Measurements from ENCODE around the gene UTP3.
"Not testable (repeated sequence)": the region's sequence is repeated elsewhere in the genome, so short reads cannot be mapped to it uniquely, and the experiment has no call there.

UTP3 gene

DNA sequence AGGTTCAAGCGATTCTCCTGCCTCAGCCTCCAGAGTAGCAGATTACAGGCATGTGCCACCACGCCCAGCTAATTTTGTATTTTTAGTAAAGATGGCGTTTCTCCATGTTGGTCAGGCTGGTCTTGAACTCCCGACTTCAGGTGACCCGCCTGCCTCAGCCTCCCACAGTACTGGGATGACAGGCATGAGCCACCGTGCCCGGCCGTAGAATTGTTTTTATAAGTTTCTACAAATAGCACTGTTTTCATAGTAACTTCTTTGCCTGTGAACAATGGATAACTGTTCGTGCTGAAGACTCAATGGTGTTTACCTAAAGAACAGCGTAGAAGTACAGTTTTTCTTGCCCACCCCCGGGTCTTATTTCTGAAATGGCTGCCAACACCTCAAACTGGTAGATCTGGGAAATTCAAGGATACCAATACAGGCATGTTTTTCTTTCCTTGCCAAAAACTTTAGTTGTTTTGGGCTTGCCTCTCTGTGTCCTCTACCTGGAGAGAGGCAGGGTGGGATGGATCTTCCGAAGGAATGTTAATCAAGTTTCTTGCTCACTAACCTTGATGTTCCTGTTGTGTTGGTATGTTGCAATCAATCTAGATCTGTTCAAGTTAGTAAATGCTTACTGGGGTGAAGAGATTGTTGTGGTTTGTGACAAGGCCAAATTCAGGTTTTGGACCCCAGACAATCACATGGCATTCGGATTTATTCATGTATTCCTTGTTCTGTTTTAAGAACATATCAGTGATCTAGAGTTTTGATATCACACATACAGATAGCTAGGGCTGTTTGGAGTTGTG lies 30.7 kb downstream of the UTP3 start:
- DNase-seq = no peak

DNA sequence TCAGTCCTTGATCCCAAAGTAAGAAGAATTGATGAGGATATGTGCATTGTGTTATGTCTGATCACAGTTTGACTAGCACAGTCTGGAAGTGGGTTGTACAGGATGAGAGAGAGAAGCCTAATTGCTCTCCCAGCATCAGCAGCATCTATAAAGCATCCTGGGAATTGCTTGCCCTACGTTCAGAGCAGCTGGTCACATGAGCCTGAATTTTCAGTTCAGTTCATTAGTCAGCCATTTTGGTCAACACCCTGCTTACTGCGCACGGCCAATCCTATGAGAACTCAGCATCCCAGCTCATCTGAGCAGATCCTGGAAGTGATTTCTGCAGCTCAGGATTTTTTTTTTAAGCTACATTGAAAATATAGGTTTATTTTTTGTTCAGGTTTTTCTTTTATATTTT lies 33.4 kb downstream of the UTP3 start, which contains the start of gene RUFY3:
RUFY3 (plus strand) TSS at position 218 of the 400 bp plus-strand sequence. CDS start 610 bp downstream, outside the sequence.
- DNase-seq = peak; percentile 76

DNA sequence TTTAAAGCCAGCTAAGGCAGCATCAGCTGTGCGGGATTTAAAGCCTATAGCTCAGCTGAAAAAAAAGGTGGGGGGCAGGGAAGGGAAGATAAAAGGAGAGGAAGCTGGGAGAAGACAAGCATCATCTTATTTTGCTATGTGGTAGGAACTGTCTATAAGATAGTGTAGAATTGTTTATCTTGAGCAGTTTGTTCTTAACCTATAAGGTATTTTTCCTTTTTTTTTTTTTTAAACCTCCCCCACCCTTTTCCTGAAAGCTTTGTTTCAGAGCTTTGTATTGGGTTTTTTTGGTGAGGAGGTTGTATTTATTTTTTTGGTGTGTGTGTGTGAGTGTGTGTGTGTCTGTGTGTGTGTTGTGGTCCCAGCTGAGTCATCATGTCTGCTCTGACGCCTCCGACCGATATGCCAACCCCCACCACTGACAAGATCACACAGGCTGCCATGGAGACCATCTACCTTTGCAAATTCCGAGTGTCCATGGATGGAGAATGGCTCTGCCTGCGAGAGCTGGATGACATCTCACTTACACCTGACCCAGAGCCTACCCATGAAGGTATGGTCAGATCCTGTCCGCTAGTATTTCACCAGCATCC lies 34.0 kb downstream of the UTP3 start:
- DNase-seq = peak; percentile 65

DNA sequence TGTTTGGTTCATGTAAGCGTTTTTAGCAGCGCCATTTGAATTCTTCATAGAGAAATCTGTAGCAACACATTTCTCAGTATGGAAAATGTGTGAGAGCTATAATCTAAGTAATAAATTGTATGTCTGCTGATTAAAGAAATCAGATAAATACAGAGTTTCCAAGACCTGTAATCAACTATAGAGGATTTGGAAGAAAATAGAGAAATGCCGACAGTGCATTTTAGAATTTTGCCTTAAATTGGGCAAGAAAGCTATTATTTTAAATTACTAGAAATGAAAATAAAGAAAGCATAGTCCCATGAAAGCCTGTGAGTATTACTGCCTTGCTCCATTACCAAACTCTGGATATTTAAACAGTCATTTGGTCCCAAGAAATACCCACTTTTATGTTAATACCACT lies 36.1 kb downstream of the UTP3 start:
- no peak for DNase-seq

DNA sequence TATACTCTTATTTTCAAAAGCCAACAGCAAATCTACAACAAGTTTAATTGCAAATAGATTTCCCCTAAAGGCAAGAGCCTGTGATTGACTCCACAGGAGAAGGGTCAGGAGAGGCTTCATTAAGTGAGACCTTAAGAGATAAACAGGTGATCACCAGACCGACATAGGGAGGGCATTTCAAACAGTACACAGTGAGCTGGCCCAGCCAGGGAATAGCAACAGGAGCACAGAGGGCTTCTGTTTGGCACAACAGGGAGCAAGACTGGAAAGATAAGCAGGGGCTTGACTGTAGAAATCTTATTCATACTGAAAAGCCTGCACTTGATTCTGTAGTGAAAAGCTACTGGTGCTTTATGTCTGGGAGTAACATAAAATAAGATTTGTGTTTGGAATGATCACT lies 37.3 kb downstream of the UTP3 start:
- DNase-seq = no peak

DNA sequence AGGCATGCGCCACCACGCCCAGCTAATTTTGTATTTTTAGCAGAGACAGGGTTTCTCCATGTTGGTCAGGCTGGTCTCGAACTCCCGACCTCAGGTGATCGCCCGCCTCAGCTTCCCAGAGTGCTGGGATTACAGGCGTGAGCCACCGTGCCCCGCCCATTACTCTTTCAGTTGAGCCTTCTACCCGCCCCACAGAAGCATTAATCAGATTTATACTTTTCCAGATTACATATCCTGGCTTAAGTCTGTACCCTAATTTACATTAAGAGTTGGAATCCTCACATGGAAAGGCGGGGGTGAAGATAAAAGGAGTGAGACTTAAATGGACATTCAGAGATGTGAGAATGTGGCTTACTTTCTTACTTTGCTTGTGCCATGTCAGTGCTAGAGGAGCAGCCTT lies 38.2 kb downstream of the UTP3 start:
- DNase-seq = not testable (repeated sequence)

DNA sequence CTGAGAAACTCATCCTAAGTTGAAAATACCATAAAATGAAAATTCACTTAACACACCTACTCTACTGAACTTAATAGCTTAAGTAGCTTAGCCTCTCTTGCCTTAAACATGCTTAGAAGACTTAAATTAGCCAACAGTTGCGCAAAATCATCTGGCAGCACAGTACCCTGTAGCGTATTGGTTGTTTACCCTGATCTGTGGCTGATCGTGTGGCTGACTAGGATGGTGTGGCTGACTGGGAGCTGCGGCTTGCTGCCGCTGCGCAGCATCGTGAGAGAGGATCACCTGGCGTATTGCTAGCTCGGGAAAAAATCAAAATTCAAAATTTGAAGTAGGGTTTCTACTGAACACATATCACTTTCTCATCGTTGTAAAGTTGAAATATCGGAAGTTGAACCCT lies 39.8 kb downstream of the UTP3 start:
- DNase-seq = no peak

DNA sequence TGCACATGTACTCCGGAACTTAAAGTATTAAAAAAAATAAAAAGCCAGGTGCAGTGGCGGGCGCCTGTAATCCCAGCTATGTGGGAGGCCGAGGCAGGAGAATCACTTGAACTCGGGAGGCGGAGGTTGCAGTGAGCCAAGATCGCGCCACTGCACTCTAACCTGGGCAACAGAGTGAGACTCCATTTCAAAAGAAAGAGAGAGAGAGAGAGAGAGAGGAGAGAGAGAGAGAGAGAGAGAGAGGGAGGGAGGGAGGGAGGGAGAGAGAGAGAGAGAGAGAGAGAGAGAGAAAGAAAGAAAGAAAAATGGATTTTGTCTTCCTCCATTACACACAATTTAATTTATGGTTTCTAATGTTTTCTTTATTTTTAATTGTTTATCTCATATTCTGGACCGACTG lies 44.5 kb downstream of the UTP3 start:
- not testable (repeated sequence) for DNase-seq

DNA sequence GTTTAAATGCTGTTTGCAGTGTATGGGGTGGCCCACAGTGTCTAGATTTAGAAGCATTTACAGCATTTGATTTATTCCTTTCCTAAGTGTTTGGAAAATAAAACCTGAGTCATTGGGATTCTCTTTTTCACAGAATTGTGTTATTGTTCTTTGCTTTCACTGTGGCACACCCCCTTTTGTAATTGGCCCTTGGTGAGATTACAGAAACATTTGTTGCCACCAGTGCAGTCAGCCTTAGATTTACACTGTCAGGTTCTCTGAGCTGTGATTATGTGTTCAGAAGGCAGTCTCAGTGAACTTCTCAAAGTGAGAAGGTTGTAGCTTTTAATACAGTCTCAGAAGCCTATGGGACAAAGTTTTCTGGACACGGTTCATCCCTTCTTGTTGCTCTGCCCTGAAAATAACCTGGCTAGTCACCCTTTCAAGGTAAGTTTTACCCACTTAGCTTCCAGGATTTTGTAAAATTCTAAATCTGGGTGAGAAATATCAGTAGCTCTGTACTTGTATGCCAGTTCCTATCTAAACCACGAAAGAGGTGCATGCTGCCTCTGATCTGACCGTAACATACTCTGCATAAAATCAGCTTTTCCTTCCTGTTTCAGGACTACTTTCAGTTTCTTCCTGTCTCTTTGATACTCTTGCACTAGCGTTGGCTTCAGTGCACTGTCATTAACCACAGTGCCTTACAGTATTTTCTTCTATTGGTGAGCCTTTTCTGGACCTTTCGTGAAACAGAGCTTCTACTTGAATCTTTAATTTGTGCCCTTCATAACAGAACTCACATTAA lies 46.0 kb downstream of the UTP3 start:
- DNase-seq = peak; percentile 47

DNA sequence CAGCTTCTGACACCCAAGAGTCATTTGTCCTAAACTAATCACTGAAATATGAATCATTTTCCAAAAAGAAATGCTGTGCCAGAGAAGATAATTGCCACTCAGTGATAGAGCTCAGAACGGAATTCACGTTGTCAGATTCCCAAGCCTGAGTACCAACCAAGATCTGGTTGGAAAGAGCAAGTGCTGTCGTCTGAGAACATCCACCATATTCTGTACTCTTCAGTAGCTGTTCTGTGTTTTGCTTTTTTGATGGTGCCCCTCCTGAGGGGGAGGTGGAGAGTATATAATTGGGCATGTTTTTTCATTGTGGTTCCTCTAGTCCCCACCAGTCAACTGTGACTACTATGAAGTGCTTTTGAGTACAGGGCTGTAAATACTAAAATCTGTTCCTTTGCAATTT lies 46.6 kb downstream of the UTP3 start:
- DNase-seq = no peak

DNA sequence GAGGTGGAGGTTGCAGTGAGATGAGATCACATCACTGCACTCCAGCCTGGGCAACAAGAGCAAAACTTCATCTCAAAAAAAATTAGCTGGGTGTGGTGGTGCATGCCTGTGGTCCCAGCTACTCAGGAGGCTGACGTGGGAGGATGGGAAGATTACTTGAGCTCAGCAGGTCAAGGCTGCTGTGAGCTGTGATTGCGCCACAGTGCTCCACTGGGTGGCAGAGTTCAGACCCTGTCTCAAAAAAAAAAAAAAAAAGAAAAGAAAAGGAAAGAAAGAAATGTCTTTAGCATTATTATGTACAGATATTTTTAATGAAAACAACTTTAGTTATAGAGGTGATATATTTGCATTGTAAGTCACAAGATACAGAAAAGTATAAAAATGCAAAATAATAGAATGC lies 47.6 kb downstream of the UTP3 start:
- peak; percentile 51 for DNase-seq

DNA sequence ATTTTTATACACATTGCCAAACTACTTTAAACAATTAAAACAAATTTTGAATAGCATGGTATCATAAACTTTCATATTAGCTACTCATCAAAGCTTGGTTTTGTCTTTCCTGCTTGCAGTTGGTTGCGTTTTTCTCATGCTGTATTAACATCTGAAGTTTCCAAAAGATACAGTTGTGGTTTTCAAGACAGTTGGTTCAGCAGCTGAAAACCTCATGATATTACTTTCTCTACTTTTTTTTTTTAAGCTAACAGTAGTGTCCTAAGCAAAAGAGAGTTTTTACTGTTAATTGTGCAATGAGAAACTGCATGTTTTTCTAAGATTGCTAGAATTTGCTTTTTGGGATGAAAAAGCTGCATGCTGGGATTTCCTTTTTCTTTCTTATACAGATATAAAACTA lies 48.7 kb downstream of the UTP3 start:
- no peak for DNase-seq

DNA sequence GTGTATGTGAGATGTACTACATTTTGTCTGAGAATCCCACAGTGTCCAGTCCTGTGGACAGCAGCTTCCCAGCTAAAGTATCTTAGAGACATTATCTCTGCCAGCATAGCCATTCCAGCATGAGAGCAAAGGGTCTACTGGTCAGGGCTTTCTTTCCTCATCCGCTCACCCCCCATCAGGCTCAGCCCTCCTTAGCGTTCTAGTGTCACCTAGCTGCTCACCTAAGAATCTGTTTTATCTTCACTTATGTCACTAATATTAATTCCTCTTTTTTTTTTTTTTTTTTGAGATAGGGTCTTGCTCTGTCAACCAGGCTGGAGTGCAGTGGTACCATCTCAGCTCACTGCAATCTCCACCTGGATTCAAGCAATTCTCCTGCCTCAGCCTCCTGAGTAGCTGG lies 49.1 kb downstream of the UTP3 start:
- no peak for DNase-seq

DNA sequence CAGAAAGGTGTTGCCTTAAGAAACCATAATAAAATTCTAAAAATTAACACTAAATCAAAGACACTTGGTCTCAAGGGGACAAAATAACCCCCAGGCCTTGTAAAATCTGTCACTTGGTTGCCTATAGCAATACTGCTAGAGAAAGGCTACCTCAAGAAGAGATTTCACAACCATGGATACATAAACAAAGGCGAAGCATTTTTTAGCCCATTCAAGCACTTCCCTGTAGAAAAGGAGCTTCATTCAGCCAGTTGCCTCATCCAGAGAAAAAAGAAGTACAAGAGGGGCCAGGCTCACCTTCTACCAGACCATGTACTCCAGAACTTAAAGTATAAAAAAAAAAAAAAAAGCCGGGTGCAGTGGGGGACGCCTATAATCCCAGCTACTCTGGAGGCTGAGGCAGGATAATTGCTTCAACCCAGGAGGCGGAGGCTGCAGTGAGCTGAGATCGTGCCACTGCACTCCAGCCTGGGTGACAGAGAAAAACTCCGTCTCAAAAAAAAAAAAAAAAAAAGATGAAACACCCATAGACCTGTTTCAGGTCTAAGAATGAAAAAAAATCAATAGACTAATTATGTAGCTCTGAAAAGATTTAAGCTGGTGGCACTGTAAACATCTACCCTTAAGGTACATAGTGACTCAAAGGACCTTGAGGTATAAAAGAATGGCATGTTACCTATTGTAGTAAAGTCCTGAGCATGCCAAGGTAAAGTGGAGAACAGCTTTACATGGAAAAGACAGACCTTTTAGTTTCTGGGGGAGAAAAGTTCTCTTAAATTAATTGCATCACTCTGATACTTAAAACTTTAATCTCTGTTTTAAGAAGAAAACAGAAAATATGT lies 51.4 kb downstream of the UTP3 start:
- DNase-seq = no peak
